CD4-positive, alpha-beta T cell treated with Interleukin-6 at 100 ng/mL for 8 hours (primary cell): Measurements from ENCODE around the gene KRT14.
"Not testable (repeated sequence)": the region's sequence is repeated elsewhere in the genome, so short reads cannot be mapped to it uniquely, and the experiment has no call there.

Source experiments
- DNase-seq: peaks from one replicate; pipeline ENCODE4 v3.0.0-alpha.2; 2020; ENCODE audit warnings: mixed read lengths, low spot score

The KRT14 gene

DNA sequence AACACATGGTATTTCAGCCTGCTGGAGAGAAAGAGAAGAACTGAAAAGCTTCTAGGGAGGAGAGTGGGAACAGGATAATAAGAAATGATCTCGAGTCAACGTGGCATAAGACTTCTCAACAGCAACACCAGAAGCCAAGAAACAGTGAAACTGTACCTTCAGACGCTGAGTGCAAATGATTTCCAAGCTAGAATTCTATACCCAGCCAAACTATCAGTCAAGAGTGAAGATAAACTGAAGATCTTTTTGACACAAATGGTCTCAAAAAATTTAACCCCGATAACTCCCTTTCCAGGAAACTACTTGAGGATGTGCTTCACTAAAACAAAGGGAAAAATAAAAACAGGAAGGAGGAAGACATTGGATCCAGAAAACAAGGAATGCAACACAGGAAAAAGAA, 20.2 kb upstream of the KRT14 start:
- not testable (repeated sequence) for DNase-seq

DNA sequence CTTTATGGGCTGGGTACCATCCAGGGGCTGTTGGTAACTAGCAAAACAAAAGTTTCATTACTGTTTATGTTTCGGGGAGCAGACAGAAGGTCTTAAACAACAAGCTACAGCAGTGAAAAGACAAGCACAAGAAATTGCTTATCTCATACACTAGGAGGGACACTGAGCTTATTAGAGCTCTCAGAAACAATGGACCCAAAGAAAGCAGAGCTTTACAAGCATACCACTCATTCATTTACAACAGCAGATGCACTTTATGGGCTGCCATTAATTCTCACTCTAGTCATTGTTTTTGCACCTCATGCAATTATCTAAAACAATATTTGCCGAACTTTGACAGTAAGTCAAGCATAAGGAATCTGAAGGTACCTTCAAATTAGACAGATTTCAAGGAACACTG, 15.8 kb upstream of the KRT14 start:
- DNase-seq = no peak

- no peak for DNase-seq
Observed at GRCh38 chr17:41600318-41600717, 13.6 kb upstream of the KRT14 start.

- no peak for DNase-seq
Observed at GRCh38 chr17:41599680-41600079, 13.0 kb upstream of the KRT14 start.

- DNase-seq = no peak
Observed at GRCh38 chr17:41595585-41595984, 8.9 kb upstream of the KRT14 start.

DNA sequence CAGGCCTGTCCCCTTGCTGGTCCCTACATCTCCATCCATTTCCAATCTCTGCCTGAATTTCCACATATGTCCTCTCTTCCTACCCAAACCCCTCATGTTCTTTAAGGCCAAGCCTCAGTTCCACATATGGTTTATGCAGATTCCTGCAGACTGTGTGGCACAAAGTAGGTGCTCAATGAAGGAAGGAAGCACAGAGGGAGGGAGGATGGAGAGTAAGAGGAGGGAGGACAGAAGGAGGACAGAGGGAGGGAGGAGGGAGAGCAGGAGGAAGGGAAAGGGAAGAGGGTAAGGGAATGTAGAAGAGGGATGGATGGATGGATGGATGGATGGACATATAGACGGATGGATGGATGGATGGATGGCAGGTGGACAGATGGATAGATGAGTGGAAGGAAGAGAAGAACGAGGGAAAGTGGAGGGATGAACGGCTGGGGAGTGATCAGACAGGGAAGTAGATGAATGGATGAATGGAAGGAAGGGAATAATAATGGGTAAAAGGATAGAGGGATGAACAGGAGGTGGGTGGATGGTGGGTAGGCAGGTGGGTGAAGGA, 7.7 kb upstream of the KRT14 start:
- no peak for DNase-seq

DNA sequence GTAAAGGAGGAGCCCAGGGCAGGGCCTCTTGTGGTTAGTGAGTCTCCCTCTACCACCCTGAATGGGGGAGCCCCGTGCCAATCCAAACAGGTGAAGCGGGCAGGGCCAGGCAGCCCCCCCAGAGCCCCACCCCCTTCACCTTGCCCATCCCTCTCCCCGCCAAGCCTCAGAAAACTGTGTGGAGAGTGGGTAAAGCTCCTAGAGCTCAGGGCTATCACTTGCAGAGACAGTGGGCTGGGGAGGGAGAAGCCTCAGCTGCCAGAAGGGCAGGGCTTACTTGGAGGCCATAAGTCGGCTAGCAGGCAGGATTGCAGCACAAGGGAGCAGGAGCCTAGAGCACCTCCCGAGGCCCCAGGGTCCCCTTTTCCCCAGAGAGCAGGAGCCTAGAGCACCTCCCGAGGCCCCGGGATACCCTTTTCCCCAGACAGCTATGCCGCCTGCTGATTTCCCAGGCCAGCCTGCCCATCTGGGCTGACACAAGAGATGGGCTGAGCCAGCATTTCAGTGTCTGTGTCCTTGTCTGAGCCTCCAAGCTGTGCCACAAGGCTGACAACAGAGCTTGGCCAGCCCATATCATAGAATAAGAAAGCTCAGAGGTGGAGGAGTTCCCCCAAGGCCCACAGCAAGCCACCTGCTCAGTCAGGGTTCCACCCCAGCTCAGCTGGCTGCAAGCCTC, 6.7 kb upstream of the KRT14 start:
- no peak for DNase-seq

DNA sequence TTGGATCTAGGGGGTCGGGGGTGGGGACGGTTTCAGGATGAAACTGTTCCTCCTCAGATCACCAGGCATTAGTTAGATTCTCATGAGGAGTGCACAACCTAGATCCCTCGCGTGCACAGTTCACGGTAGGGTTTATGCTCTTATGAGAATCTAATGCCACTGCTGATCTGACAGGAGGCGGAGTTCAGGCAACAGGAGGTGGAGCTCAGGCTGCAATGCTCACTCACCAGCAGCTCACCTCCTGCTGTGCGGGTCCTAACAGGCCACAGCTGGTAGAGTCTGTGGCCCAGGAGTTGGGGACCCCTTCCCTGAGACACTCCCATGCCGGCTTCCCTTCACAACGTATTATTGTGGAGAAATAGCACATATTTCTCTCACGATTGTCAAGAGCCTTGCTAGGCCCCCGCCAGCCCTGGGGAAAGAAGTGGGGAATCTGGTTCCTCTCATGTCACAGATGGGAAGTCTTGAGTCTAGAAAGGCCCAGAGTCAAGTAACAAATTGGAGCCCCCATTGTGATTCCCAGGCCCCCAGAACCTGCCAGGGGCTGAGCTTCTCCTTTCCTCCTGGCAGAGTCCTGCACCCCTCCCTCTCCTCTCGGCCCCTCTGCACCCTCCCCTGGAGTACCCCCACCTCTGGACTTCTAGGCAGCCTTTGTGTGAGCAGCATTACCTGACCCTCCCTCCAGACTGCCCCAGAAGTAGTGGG, 6.1 kb upstream of the KRT14 start:
- DNase-seq = no peak

DNA sequence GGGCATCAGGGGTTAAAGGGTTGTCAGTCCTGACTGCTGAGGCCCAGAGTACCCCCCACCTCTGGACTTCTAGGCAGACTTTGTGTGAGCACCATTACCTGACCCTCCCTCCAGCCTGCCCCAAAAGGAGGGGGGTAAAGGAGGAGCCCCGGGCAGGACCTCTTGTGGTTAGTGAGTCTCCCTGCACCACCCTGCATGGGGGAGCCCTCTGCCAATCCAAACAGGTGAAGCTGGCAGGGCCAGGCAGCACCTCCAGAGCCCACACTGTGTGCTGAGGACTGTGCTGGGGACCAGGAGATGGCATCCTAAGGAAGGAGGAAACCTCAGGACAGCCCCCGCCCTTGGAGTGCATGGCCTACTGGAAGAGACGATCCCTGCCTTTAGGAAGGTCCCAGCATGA, 2.6 kb upstream of the KRT14 start:
- DNase-seq = no peak

GRCh38 chr17:41588126-41588810, 1.6 kb upstream of the KRT14 start:
- no peak for DNase-seq

- no peak for DNase-seq
Observed at GRCh38 chr17:41585301-41586056, 1.2 kb downstream of the KRT14 start.

DNA sequence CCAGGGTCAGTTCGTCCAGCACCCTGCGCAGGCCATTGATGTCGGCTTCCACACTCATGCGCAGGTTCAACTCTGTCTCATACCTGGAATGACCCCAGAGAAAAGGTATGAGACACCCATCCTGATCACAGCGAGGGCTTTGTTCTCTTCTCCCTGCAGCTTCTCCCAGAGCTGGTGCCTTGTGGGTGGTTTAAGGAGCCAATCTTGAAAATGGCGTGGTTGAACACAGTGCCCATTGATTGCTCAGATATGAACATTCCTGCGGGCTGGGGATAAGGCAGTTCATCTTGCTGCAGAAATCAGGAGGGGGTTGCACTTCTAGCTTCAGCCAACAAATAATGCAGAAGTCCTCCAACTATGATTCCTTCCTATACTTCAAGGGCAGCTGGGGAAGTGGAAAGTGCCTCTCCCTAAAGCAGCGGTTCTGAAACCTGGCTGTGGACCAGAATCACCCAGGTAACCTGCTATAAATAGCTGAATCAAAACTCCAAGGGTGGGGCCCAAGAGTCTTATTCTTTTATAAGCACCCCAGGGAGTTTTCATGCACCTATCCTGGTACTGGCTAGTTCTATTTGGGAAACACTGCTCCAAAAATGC, 2.3 kb downstream of the KRT14 start:
- DNase-seq = not testable (repeated sequence)

GRCh38 chr17:41583137-41584127, 3.3 kb downstream of the KRT14 start:
- DNase-seq = no peak

GRCh38 chr17:41582061-41582968, 4.4 kb downstream of the KRT14 start:
- not testable (repeated sequence) for DNase-seq

GRCh38 chr17:41581366-41582060, 5.2 kb downstream of the KRT14 start:
- DNase-seq = no peak

- DNase-seq = no peak
Observed at GRCh38 chr17:41580687-41581365, 5.9 kb downstream of the KRT14 start.

GRCh38 chr17:41580244-41580575, 6.5 kb downstream of the KRT14 start:
- no peak for DNase-seq

DNA sequence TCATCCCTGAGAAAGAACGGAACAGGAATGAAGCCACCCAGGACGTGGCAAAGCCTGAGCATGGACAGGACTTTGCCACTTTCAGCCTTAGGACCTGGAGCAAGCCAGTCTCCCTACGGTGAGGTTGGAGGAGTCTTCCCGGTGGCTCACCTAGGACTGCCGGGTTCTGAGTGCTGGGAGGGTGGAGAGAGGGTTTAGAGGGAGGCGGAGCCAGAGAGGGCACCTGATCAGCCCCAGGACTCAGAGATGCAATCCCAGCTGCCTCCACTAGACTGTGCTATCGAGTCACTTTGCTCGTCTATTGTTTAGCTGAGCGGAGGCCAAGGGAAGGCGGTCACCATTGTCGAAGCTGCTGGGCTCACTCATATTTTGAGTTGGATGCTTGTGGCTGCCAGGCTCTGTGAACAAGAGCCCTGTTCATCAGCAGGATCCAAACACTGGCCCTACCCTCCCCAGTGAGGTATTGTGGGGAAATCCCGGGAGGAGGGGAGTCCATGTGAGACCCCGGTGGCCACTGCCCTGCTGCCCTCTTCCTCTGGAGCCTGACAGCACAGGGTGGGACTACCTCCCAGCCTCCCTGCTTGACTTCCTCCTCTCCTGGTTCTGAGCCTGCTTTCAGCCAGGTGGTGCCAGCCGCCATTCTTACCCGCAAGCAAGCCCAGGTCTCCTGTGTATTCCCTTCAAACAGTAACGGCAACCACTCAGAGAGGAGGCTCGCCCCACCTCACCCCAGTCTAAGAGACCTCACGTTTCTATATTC, 7.0 kb downstream of the KRT14 start:
- peak; percentile 33 for DNase-seq
